ELR (cell line): ENCODE results near the gene CYP2R1.

Experiments used
- DNase-seq: peaks from one replicate; pipeline ENCODE4 v3.0.0-alpha.2; 2015; ENCODE audit warnings: low read depth

Gene CYP2R1

GRCh38 chr11:14892036-14892556, at the start of gene CYP2R1:
CYP2R1 (minus strand) TSS chr11:14892231; CDS start chr11:14892205, 26 bp downstream.
- peak; percentile 83 for DNase-seq

DNA sequence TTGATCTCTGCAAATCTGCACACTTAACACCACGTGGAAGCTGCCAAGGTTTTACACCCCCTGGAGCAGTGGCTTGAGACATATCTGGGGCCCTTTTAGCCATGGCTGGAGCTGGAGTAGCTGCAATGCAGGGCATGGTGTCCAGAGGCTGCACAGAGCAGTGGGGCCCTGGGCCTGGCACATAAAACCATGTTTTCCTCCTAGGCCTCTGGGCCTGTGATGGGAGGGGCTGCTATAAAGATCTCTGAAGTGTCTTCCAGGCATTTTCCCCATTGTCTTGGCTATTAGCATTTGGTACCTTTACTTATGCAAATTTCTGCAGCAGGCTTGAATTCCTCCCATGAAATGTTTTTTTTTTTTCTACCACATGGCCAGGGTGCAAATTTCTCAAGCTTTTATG, 46.9 kb upstream of the CYP2R1 start:
- no peak for DNase-seq

DNA sequence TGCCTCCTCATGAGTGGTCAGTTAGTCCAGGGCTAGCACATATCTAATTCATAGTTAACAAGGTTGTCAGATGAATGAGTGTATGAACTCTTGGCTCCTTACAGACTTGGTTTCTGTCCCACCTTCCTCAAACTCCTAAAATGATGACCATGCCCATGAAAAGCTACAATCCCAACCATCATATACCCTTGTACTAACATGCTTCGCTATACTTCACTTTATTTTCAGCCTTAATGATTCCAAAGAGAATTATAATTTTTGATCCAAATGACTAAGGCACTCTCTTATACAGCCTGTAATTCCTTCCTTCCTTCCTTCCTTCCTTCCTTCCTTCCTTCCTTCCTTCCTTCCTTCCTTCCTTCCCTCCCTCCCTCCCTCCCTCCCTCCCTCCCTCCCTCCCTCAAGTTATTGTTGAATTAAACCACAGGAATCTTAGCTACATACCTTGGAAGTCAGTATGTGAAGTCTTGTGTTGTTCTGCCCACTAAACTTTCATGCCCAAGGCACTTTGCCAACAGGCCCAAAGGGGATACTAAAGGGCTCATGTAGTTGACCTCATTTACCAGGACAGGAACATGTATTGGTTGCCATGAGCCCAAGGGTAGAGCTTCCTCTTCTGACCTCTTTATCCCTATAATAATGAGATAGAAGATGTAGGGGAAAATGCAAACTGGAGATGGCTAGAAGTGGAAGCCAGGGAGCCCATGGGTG, 42.8 kb upstream of the CYP2R1 start:
- DNase-seq = no peak

DNA sequence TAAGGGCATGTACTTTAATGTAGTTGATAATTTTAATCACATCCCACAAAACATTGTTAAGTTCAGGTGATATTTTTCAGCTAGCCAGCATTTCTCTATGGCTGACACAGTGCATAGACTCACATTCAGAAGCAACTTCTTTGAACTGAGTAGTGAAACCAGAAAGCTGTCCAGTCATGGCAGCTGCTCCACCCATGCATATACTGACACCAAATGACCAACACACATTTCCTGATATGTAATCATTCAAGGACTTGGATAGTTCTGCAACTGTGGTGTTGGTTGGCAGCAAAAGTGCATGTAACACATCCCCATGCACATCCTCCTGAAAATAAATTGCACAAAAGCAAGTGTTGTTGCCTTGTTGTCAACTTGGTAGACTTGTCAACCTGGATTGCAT, 40.4 kb upstream of the CYP2R1 start:
- no peak for DNase-seq

DNA sequence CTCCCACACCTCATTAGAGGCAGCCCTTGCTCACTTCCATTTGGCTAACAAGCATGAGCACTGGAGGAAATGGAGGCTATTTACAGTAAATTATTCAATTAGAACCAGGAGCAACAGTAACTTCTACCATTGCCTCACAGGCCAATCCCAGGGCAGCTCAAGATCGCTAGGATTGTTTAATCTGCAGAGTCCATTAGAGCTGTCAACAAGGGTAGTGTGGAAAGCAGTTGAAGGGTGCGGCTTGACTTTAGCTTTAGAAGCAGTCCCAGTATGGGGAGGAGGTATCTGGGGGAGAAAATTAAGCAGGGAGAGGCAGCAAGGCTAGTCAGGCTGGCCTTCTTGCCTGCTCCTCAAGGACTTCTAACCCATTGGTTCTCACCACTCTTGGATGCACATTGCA, 38.3 kb upstream of the CYP2R1 start:
- DNase-seq = no peak

- DNase-seq = peak; percentile 28
Measured at GRCh38 chr11:14927146-14927545, 35.1 kb upstream of the CYP2R1 start.

DNA sequence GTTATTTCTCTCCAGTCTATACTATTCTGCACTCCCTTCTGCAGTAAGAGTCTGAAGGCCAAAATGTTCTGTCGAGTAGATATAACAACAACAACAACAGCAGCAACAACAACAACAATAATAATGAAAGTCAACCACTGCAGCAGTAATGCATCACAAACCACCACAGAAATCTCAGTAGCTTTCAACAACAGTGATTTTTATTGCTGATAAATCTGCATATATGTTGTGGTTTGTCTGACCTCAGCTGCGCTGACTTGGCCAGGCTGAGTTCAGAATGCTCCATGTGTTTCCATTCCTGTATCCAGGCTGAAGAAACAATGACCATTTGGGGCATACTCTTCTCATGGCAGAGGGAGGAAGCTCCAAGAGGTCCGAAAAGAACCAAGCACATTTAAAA, 32.3 kb upstream of the CYP2R1 start:
- no peak for DNase-seq

DNA sequence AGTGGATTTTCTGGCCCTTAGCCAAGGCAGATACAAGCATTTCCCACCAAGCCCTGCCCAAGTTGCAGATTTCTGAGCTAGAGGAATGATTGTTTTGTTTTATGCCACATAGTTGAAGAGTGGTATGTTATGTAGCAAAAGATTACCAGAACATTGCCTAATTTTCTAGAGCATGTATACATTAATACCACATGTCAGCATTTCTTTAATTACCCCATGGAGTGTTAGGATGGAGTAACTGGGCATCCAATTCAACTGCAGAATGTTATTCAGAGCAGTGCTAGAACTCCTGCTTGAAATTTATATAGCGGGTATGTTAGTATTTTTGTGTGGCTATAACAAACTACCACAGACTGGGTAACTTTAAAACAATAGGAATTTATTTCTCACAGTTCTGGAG, 24.4 kb upstream of the CYP2R1 start:
- no peak for DNase-seq

GRCh38 chr11:14914536-14914935, 22.5 kb upstream of the CYP2R1 start:
- no peak for DNase-seq

DNA sequence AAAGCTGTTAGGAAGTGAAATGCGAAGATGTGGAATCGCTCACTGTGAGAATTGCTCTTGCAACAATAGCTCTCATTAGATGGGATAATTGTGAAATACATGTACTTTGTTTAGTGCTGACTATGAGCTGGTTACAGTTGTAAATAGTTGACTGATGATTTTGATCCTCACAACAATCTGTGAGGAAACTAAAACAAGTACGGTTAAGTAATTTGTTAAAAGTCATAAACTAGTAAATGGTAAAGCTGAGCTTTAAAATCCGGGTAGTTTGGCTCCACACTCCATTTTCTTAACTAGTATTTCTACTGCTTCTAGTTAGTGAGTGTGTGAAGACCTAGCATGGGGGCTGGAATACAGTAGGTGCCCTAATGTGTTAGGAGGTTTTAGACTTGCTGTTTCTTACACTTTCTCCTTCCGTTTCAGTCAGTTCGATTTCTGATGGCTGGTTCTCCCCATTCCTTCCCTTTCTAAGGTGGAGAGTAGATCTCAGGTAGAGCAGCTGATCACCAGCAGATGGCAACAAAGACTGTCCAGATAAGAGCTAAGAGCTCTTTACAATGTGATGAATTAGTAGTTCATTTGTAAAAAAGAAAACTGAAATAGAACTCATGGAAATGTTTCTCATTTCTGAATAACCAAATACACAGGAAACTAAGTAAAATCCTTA, 16.3 kb upstream of the CYP2R1 start:
- DNase-seq = peak; percentile 60

DNA sequence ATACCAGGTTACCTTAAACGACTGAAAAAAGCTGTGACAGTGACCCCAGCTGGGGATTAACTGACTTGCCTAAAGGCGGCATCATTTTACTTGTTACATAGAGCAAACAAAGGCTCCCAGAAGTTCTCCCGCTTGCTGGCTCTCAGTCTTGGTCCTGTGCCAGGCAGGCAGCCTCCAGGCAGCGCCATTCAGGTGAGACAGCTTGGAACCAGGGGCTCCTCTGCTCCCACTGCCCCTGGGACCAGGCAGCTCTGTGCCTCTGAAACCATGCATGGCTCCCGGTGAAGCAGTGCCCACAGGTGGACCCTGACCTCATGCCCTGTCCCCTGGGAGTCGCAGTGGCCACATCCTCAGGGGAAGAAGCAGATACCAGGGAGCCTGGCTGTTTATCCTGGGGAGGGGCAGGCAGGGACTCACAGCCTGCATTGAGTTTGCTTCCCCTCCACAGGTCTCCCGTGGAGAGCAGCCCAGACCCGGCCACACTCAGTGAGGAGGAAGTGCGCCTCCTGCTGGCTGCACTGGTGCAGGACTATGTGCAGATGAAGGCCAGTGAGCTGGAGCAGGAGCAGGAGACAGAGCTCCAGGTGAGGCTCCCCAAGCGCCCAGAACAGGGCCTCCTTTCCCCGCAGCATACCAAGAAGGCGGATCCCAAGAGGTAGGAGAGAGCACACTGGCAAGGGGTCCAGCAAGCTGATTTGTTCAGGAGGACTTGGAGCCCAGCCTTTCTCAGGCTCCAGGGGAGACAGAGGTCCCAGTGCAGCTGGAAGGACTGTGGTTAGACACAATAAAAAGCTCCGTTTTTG, 15.6 kb upstream of the CYP2R1 start:
- peak; percentile 37 for DNase-seq

GRCh38 chr11:14906993-14907392, 15.0 kb upstream of the CYP2R1 start:
- no peak for DNase-seq

DNA sequence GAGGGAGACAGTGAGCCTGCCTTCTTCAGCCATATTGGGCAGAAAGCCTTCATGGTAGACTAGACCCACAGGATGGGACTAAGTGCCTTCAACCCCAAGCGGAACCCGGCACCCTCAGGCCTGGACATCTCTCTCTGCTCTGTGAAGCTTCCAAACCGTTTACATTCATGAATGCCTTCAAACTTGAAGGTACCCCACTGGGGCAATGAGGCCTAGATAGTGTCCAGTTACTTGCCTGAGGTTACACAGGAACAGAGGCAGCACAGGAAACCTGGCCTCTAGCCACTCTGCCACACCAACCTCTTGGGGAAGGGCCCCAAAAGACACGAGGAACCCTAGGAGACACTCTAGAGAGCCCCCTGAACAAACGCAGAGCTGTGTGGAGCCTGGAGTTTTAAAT, 14.5 kb upstream of the CYP2R1 start:
- DNase-seq = no peak

- no peak for DNase-seq
Measured at GRCh38 chr11:14905104-14906033, 13.3 kb upstream of the CYP2R1 start.

DNA sequence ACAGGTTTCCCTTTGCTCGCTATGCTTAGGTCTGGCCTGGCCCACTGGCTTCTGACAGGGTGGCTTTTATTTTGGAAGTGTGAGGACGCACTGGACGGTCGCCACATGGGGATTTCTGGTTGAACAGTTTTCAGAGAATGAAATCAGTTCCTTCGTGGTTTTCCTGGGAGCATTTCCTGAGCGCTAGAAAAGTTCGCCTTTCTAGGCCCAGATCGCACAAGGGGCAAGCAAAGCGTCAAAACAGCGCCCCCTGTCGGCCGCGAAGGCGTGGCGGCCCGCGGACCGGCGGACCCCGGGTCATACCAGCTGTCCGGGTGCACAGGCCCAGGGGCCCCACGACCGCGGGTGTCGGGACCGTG, 12.7 kb upstream of the CYP2R1 start:
- peak; percentile 48 for DNase-seq

- peak; percentile 49 for DNase-seq
Measured at GRCh38 chr11:14902650-14903350, 10.8 kb upstream of the CYP2R1 start.

DNA sequence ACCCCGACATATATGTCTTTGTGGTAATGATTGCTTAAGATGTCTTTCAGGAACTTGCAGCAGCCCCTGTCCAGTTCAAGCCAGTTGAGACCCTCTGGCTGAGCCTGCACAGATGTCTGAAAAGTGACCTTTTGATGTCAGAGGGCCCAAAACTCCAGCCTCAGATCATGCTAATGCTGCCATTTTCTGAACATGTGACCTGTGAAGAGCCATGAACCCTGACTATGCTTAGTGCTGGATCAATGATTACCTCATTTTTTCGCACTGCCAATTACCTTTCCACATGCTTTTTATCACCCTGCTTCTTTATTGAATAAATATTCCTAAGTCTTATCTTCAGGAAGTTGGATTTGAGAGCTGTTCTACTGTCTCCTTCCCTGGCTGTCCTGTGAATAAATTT, 6.9 kb upstream of the CYP2R1 start:
- no peak for DNase-seq

DNA sequence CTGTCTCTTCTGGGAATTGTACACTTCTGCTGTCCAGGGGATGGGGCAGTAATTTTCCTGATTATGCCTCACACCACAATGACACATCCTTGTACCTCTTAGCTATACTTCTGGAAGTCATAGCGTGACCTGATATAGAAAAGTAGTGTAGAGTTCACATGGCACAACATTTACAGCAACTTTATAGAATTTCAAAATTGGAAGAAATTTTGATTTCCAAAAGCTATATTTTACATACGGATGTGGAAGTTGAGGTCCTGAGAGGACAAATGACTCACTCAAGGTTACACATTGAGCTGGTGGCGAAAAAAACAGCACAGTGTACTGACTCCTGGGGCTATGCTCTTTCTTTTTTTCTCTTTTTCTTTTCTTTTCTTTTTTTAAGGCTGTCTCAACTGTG, 6.3 kb upstream of the CYP2R1 start:
- no peak for DNase-seq

DNA sequence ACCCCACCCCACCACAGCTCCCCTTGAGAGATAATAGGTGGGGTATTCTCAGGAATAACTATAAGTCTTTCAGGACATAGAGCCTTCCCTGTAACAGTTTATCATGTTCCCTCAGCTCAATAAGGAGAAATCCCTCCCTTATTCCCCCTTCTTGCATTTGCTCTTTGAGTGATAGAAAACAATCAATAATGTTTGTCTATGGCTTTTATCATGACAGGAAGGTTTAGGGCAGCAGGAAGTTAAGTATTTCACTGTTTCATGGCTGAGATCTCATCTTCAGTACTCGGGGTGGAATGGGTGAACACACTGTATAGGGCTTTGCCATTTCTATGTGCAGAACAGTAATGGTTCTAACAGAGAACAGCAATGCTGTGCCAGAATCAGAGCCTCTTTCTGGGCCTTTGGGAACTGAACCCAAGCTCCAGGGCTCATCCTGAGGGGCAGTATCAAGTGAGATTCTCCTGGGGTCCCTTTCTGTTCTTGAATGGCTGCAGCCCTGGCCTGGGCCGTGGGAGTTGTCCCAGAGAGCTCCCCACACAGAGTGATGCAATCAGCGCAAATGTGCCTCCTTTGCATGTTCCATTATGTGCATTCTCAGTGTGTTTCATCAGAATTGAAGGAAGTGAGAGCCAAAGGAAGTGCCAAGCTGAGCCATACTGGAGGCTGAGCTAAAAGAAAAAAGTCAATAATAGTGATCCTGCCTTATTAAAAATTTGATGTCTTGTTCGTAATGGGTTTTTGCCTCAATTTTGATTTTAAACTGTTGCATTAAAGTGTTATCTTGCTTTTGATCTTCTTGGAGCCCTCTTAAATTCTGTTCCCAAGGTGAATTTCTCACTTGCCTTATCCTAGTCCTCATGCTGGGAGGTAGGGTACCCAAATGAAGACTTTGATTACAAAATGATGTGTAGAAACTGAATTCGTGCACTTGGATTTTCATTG, 2.9 kb upstream of the CYP2R1 start:
- DNase-seq = no peak

DNA sequence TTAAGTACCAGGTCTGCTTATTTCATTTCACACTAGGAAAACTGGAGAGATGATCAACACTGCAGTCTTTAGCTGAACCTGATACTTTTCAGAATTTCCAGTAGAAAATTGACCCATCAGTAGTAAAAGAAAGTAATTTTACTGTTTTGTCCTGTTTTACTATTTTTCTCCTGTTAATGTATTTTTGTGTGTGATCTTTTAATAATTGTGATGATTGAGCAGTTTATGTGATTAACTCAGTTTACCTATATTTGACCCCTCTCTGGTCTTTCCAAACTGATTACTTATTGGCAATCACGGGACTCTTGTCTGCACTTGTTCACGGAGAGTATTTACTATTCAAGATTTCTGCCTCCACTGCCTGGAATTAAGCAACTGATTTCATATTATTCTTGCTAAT, 546 bp upstream of the CYP2R1 start:
- DNase-seq = no peak
